Endothelial cell of umbilical vein (primary cell): ENCODE results near the gene RRM2. TPM values are rescaled to one million over a fixed set of nuclear protein-coding genes. Genes with fewer than 3 reads are reported as not detected.

Experiments
- BruUV-seq: library from RNA; stranded (reverse); fragments of 400-500 nt; replicated peaks from 2 replicates; lab custom pipeline; 2021; lab: Mats Ljungman, UMichigan
- CTCF ChIA-PET: fragments of 300-600, 350-600 bp; sonication (Branson Sonifier 250); formaldehyde crosslinking; loops from one replicate; lab custom pipeline; 2021; ENCODE audit warnings: antibody characterized with exemption, inconsistent platforms; lab: Charles Lee
- POLR2A ChIA-PET: fragments of 300-600, 350-600 bp; sonication (Branson Sonifier 250); formaldehyde crosslinking; loops from one replicate; lab custom pipeline; 2021; ENCODE audit warnings: antibody characterized with exemption, inconsistent platforms; lab: Charles Lee
- DNase-seq: peaks from one replicate; pipeline ENCODE4 v3.0.0-alpha.2; 2011; ENCODE audit warnings: low read depth, low spot score
- FAIRE-seq: peaks from 2 replicates; lab custom pipeline; 2011; peaks lifted over from hg19 to GRCh38; lab: Jason Lieb, UNC
- H2AFZ ChIP-seq: 2 replicates; pipeline ENCODE4 v1.6.0; 2012; ENCODE audit warnings: low read depth, low read length, control low read depth, inconsistent platforms
- H3K27ac ChIP-seq: 2 replicates; pipeline ENCODE4 v1.5.1; 2011; ENCODE audit warnings: low read depth, mild to moderate bottlenecking, control low read depth, low read length, moderate library complexity; ENCODE audit not compliant: insufficient read depth
- H3K27me3 ChIP-seq, 2 experiments: 2 replicates each; pipeline versions ENCODE4 v1.6.0 to v1.6.1; 2011; ENCODE audit warnings: low read length in 2 of 2, mixed read lengths in 1 of 2; ENCODE audit not compliant: control insufficient read depth in 2 of 2, insufficient read depth in 2 of 2
- H3K36me3 ChIP-seq, 2 experiments: 2 replicates in 1 of 2; 3 replicates in 1 of 2; pipeline ENCODE4 v1.5.1; 2011; ENCODE audit warnings: low read length in 2 of 2, mild to moderate bottlenecking in 1 of 2, moderate library complexity in 1 of 2; ENCODE audit not compliant: control insufficient read depth in 2 of 2, insufficient read depth in 2 of 2; ENCODE audit errors: extremely low read depth in 1 of 2
- H3K4me1 ChIP-seq: 3 replicates; pipeline ENCODE4 v1.5.1; 2011; ENCODE audit warnings: mild to moderate bottlenecking, low read length; ENCODE audit not compliant: control insufficient read depth, insufficient read depth; ENCODE audit errors: extremely low read depth
- H3K4me2 ChIP-seq: 2 replicates; pipeline ENCODE4 v1.6.1; 2011; ENCODE audit warnings: low read length, control low read depth, mixed read lengths; ENCODE audit not compliant: insufficient read depth
- H3K4me3 ChIP-seq, 3 experiments: fragments of 200-600 bp in 1 of 3; sonication (generic), shearing (Covaris generic) in 1 of 3; replicated peaks in 1 of 3; 2 replicates each; pipeline ENCODE4 v1.5.1; 2011 to 2016; ENCODE audit warnings: control low read depth in 3 of 3, low read length in 3 of 3, mild to moderate bottlenecking in 2 of 3, inconsistent platforms in 1 of 3, low read depth in 1 of 3, moderate library complexity in 1 of 3; ENCODE audit not compliant: insufficient read depth in 1 of 3
- H3K79me2 ChIP-seq: 2 replicates; pipeline ENCODE4 v1.6.0; 2012; ENCODE audit warnings: low read length, inconsistent platforms; ENCODE audit not compliant: control insufficient read depth, insufficient read depth
- H3K9ac ChIP-seq: replicated peaks from 2 replicates; pipeline ENCODE3; 2011; ENCODE audit warnings: low read length, control low read depth; ENCODE audit not compliant: insufficient read depth; ENCODE audit errors: extremely low read depth
- H3K9me1 ChIP-seq: replicated peaks from 3 replicates; pipeline ENCODE4 v1.6.0; 2011; ENCODE audit warnings: mild to moderate bottlenecking, low read length; ENCODE audit not compliant: control insufficient read depth, insufficient read depth; ENCODE audit errors: extremely low read depth
- H3K9me3 ChIP-seq: replicated peaks from 2 replicates; pipeline ENCODE4 v1.5.1; 2012; ENCODE audit warnings: low read length, inconsistent platforms; ENCODE audit not compliant: control insufficient read depth, insufficient read depth
- H4K20me1 ChIP-seq: replicated peaks from 2 replicates; pipeline ENCODE3; 2011; ENCODE audit warnings: mild to moderate bottlenecking, low read length; ENCODE audit not compliant: control insufficient read depth, insufficient read depth; ENCODE audit errors: extremely low read depth
- EZH2 ChIP-seq: IDR thresholded peaks from 2 replicates; pipeline ENCODE4 v1.6.1; 2012; ENCODE audit warnings: borderline replicate concordance, low read depth, mild to moderate bottlenecking, moderate library complexity, low read length, inconsistent platforms; ENCODE audit not compliant: severe bottlenecking
- FOS ChIP-seq: IDR thresholded peaks from 2 replicates; pipeline ENCODE4 v1.6.1; 2011; ENCODE audit warnings: mild to moderate bottlenecking, low read length, moderate library complexity, borderline replicate concordance; ENCODE audit not compliant: insufficient read depth
- GATA2 ChIP-seq: IDR thresholded peaks from 2 replicates; pipeline ENCODE4 v1.7.0; 2011; ENCODE audit warnings: low read depth, mild to moderate bottlenecking, moderate library complexity, mixed read lengths, low read length; ENCODE audit not compliant: insufficient read length, insufficient read depth
- JUN ChIP-seq: IDR thresholded peaks from 2 replicates; pipeline ENCODE4 v1.6.1; 2011; ENCODE audit warnings: borderline replicate concordance, low read depth; ENCODE audit not compliant: insufficient read length, insufficient read depth
- MYC ChIP-seq: IDR thresholded peaks from one replicate; pipeline ENCODE4 v1.6.1; 2011; ENCODE audit warnings: mild to moderate bottlenecking, low read depth, low read length
- POLR2A ChIP-seq: IDR thresholded peaks from 2 replicates; pipeline ENCODE4 v1.6.1; 2012; ENCODE audit warnings: low read depth, mild to moderate bottlenecking, control low read depth, low read length
- POLR2AphosphoS5 ChIP-seq: IDR thresholded peaks from 2 replicates; pipeline ENCODE4 v1.6.1; 2012; ENCODE audit warnings: low read depth, mild to moderate bottlenecking, control low read depth, low read length, moderate library complexity; ENCODE audit not compliant: insufficient read depth
- dilution Hi-C: fragments of 300-500 bp; cut with MboI; formaldehyde crosslinking; loops from one replicate; pipeline ENCODE4 v1.15.0; 2019; ENCODE audit warnings: low sequenced_read_pairs; ENCODE audit not compliant: extremely low pct_ligation_motif_present
- intact Hi-C: fragments of 100-400 bp; cut with micrococcal nuclease; formaldehyde crosslinking; loops from one replicate; pipeline ENCODE4 v1.10.0; 2022
- polyA plus RNA-seq, 4 experiments: library from polyadenylated mRNA; depleted of rRNA in 3 of 4; stranded (reverse) in 3 of 4; unstranded in 1 of 4; fragments of >200 nt; gene quantifications; 2 replicates each; pipeline versions ENCODE4 v1.2.1 to v1.2.3, GENCODE V29; 2011 to 2012; ENCODE audit warnings: missing spikeins in 1 of 4
- total RNA-seq: library from RNA; stranded (reverse); gene quantifications from 2 replicates; pipeline ENCODE4 v1.2.3, GENCODE V29; 2021
- TF ChIP-seq, protein P1 (sequence below): IDR thresholded peaks from 2 replicates; pipeline ENCODE4 v1.6.1; 2011; ENCODE audit not compliant: insufficient read depth, insufficient read length
- TF ChIP-seq, protein P2 (sequence below), 2 donors: IDR thresholded peaks; 1 replicate in 1 of 2; 2 replicates in 1 of 2; pipeline ENCODE4 v1.5.1; 2011; ENCODE audit warnings: low read length in 2 of 2, mild to moderate bottlenecking in 2 of 2, moderate library complexity in 2 of 2, control low read depth in 1 of 2, inconsistent platforms in 1 of 2, low read depth in 1 of 2; ENCODE audit not compliant: insufficient read depth in 1 of 2; ENCODE audit errors: extremely low read depth in 1 of 2

RRM2 gene
- total and polyA plus RNA-seq, 2 donors (not counting 3 experiments of a cell fraction or from before 2014, with no cell fraction given): 40.9 to 246 TPM

DNA sequence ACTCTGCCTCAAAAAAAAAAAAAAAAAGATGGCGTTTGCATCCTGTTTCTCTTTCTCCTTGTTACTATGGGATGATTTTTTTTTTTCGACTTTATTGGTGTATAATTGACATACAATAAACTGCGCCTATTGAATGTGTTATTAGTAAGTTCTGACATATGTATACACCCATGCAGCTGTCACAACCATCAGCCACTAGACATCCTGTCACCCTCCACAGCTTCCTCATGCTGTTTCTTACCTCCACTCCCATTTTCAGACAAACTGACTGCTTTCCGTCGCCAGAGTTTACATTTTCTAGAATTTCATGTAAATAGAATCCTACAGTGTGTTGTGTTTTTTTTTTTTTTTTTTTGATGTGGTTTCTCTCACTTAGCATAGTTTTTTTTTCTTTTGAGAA, 27.9 kb downstream of the RRM2 start:
- Histone ChIP-seq H3K36me3 (no peaks in the 10 kb centered on the region), H3K9me1 (no peaks in the 10 kb centered on the region), H3K4me3 (no peak overlapping the region), H3K9ac (no peak overlapping the region), H3K27ac (no peak overlapping the region), H3K4me2 (no peak overlapping the region), H3K9me3 (no peaks in the 10 kb centered on the region), H2AFZ (no peak overlapping the region), H3K27me3 (no peaks in the 10 kb centered on the region), H3K4me1 (no peaks in the 10 kb centered on the region), H3K79me2 (no peaks in the 10 kb centered on the region), H4K20me1 (no peaks in the 10 kb centered on the region)
- intact Hi-C loops: no loop called here
- CTCF ChIA-PET: interaction anchor here (1.2 kb wide), 1 partner anchor 26 kb away, joined by 3 read pairs; no protein-coding TSS in a partner anchor
- no TSS peak for BruUV-seq
- DNase-seq (no peak), FAIRE-seq (no peak)
- no peak for TF ChIP-seq POLR2A
- no peak for TF ChIP-seq JUN
- TF ChIP-seq FOS: no peak
- TF ChIP-seq, protein P1, sequence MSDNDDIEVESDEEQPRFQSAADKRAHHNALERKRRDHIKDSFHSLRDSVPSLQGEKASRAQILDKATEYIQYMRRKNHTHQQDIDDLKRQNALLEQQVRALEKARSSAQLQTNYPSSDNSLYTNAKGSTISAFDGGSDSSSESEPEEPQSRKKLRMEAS: no peak
- TF ChIP-seq POLR2AphosphoS5: no peak
- TF ChIP-seq, protein P2, sequence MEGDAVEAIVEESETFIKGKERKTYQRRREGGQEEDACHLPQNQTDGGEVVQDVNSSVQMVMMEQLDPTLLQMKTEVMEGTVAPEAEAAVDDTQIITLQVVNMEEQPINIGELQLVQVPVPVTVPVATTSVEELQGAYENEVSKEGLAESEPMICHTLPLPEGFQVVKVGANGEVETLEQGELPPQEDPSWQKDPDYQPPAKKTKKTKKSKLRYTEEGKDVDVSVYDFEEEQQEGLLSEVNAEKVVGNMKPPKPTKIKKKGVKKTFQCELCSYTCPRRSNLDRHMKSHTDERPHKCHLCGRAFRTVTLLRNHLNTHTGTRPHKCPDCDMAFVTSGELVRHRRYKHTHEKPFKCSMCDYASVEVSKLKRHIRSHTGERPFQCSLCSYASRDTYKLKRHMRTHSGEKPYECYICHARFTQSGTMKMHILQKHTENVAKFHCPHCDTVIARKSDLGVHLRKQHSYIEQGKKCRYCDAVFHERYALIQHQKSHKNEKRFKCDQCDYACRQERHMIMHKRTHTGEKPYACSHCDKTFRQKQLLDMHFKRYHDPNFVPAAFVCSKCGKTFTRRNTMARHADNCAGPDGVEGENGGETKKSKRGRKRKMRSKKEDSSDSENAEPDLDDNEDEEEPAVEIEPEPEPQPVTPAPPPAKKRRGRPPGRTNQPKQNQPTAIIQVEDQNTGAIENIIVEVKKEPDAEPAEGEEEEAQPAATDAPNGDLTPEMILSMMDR (IDR thresholded peaks at IDR 0.05; ENCODE audit: extremely low read depth in 1 of 2, insufficient read depth in 1 of 2, low read depth in 1 of 2, low read length in 2 of 2): no peak
- no peak for TF ChIP-seq GATA2
- TF ChIP-seq MYC: no peak
- TF ChIP-seq EZH2: no peak
- POLR2A ChIA-PET: no interaction called here
- dilution Hi-C loops: no loop called here
